ENCODE data around the gene CCER1. TPM values are rescaled to one million over a fixed set of nuclear protein-coding genes. Genes with fewer than 3 reads are reported as not detected.

CCER1 gene
- total and polyA plus RNA-seq, 9 of the 15 experiments (the other 6 are each of a cell fraction or from before 2014, with no cell fraction given): not detected

DNA sequence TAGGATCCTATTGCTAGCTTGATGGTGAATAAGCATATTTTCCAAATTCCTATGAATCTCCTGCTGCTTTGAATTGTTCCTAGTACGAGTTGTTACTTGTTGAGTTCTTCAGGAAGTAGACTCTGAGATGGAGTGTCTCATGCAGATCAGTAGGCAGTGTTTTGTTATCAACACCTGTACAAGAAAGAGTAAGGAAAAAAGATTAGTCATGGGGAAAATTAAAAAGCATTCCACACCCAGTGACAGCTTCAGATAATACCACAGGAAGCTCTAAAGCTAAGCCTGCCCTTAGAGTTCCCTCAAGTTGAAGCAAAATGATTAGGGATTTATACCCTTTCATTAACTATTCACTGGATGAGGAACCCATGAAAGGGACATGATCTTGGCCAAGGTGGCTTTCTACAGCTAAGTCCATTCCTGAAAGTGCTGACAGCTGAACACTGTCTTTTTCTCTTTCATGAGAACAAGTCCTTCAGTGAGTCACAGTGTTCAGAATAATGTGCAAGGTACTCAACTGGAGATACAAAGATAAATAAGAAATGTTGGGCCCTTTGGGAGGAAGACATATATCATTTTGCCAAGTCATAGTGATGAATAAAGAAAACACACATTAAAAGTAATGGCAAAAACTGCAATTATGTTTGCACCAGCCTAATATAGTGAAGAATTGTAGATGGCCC, 49.1 kb downstream of the CCER1 start (continued):
- no peak for TF ChIP-seq ZNF224 (CRISPR knock-in tag; IDR thresholded peaks at IDR 0.05)
- TF ChIP-seq XRCC5 (IDR thresholded peaks at IDR 0.05; ENCODE audit: low read depth, low read length): no peak
- TF ChIP-seq ZKSCAN1 (IDR thresholded peaks at IDR 0.05; ENCODE audit: low read depth, low read length): no peak
- TF ChIP-seq, protein P1, sequence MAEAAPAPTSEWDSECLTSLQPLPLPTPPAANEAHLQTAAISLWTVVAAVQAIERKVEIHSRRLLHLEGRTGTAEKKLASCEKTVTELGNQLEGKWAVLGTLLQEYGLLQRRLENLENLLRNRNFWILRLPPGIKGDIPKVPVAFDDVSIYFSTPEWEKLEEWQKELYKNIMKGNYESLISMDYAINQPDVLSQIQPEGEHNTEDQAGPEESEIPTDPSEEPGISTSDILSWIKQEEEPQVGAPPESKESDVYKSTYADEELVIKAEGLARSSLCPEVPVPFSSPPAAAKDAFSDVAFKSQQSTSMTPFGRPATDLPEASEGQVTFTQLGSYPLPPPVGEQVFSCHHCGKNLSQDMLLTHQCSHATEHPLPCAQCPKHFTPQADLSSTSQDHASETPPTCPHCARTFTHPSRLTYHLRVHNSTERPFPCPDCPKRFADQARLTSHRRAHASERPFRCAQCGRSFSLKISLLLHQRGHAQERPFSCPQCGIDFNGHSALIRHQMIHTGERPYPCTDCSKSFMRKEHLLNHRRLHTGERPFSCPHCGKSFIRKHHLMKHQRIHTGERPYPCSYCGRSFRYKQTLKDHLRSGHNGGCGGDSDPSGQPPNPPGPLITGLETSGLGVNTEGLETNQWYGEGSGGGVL (CRISPR knock-in tag; IDR thresholded peaks at IDR 0.05): no peak
- TF ChIP-seq ZNF175 (CRISPR knock-in tag; IDR thresholded peaks at IDR 0.05; ENCODE audit: low read depth): no peak
- TF ChIP-seq, protein P2, sequence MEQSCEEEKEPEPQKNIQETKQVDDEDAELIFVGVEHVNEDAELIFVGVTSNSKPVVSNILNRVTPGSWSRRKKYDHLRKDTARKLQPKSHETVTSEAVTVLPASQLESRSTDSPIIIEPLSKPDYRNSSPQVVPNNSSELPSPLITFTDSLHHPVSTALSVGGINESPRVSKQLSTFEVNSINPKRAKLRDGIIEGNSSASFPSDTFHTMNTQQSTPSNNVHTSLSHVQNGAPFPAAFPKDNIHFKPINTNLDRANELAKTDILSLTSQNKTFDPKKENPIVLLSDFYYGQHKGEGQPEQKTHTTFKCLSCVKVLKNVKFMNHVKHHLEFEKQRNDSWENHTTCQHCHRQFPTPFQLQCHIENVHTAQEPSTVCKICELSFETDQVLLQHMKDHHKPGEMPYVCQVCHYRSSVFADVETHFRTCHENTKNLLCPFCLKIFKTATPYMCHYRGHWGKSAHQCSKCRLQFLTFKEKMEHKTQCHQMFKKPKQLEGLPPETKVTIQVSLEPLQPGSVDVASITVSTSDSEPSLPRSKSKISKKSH (CRISPR knock-in tag; IDR thresholded peaks at IDR 0.05): no peak
- TF ChIP-seq, protein P3, sequence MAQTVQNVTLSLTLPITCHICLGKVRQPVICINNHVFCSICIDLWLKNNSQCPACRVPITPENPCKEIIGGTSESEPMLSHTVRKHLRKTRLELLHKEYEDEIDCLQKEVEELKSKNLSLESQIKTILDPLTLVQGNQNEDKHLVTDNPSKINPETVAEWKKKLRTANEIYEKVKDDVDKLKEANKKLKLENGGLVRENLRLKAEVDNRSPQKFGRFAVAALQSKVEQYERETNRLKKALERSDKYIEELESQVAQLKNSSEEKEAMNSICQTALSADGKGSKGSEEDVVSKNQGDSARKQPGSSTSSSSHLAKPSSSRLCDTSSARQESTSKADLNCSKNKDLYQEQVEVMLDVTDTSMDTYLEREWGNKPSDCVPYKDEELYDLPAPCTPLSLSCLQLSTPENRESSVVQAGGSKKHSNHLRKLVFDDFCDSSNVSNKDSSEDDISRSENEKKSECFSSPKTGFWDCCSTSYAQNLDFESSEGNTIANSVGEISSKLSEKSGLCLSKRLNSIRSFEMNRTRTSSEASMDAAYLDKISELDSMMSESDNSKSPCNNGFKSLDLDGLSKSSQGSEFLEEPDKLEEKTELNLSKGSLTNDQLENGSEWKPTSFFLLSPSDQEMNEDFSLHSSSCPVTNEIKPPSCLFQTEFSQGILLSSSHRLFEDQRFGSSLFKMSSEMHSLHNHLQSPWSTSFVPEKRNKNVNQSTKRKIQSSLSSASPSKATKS (CRISPR knock-in tag; IDR thresholded peaks at IDR 0.05): no peak
- TF ChIP-seq, protein P4, sequence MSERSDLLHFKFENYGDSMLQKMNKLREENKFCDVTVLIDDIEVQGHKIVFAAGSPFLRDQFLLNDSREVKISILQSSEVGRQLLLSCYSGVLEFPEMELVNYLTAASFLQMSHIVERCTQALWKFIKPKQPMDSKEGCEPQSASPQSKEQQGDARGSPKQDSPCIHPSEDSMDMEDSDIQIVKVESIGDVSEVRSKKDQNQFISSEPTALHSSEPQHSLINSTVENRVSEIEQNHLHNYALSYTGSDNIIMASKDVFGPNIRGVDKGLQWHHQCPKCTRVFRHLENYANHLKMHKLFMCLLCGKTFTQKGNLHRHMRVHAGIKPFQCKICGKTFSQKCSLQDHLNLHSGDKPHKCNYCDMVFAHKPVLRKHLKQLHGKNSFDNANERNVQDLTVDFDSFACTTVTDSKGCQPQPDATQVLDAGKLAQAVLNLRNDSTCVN (CRISPR knock-in tag; IDR thresholded peaks at IDR 0.05): no peak
- TF ChIP-seq, protein P5, sequence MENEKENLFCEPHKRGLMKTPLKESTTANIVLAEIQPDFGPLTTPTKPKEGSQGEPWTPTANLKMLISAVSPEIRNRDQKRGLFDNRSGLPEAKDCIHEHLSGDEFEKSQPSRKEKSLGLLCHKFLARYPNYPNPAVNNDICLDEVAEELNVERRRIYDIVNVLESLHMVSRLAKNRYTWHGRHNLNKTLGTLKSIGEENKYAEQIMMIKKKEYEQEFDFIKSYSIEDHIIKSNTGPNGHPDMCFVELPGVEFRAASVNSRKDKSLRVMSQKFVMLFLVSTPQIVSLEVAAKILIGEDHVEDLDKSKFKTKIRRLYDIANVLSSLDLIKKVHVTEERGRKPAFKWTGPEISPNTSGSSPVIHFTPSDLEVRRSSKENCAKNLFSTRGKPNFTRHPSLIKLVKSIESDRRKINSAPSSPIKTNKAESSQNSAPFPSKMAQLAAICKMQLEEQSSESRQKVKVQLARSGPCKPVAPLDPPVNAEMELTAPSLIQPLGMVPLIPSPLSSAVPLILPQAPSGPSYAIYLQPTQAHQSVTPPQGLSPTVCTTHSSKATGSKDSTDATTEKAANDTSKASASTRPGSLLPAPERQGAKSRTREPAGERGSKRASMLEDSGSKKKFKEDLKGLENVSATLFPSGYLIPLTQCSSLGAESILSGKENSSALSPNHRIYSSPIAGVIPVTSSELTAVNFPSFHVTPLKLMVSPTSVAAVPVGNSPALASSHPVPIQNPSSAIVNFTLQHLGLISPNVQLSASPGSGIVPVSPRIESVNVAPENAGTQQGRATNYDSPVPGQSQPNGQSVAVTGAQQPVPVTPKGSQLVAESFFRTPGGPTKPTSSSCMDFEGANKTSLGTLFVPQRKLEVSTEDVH (IDR thresholded peaks at IDR 0.05; ENCODE audit: low read depth, partially characterized antibody): no peak
- no peak for TF ChIP-seq POLR2B (IDR thresholded peaks at IDR 0.05; ENCODE audit: low read depth, partially characterized antibody)

Measured in K562 (cell line).